ENCODE data around the gene PSMC2.
"Not testable (repeated sequence)": the region's sequence is repeated elsewhere in the genome, so short reads cannot be mapped to it uniquely, and the experiment has no call there.

The PSMC2 gene

GRCh38 chr7:103379270-103379975 is 32.0 kb downstream of the PSMC2 start:
- DNase-seq: no peak

- no peak for DNase-seq
These were observed 33.1 kb downstream of the PSMC2 start for GRCh38 chr7:103380395-103381191.

GRCh38 chr7:103381280-103382031 is 34.0 kb downstream of the PSMC2 start:
- no peak for DNase-seq

GRCh38 chr7:103382032-103382402 is 34.6 kb downstream of the PSMC2 start:
- DNase-seq: no peak

GRCh38 chr7:103387242-103387641 is 39.8 kb downstream of the PSMC2 start:
- DNase-seq: no peak

- no peak for DNase-seq
These were observed 41.2 kb downstream of the PSMC2 start for GRCh38 chr7:103388469-103389140.

GRCh38 chr7:103389263-103389662 is 41.8 kb downstream of the PSMC2 start:
- no peak for DNase-seq

- DNase-seq: no peak
These were observed 43.7 kb downstream of the PSMC2 start for GRCh38 chr7:103391150-103391549.

GRCh38 chr7:103391976-103392375 is 44.5 kb downstream of the PSMC2 start:
- DNase-seq: no peak

- no peak for DNase-seq
These were observed 47.1 kb downstream of the PSMC2 start for GRCh38 chr7:103394566-103394965.

GRCh38 chr7:103395071-103395470 is 47.6 kb downstream of the PSMC2 start:
- no peak for DNase-seq

GRCh38 chr7:103396471-103396870 is 49.0 kb downstream of the PSMC2 start:
- no peak for DNase-seq

- DNase-seq: no peak
These were observed 51.2 kb downstream of the PSMC2 start for GRCh38 chr7:103398483-103399127.

GRCh38 chr7:103399687-103400086 is 52.2 kb downstream of the PSMC2 start:
- not testable (repeated sequence) for DNase-seq

- not testable (repeated sequence) for DNase-seq
These were observed 58.6 kb downstream of the PSMC2 start for GRCh38 chr7:103405789-103406613.

GRCh38 chr7:103412151-103412550 is 64.7 kb downstream of the PSMC2 start:
- no peak for DNase-seq

GRCh38 chr7:103413407-103413806 is 66.0 kb downstream of the PSMC2 start:
- no peak for DNase-seq

GRCh38 chr7:103418241-103418640 is 70.8 kb downstream of the PSMC2 start:
- DNase-seq: no peak
